MM.1S (cell line): Measurements from ENCODE around the gene VPS35L.

Experiments used
- EZH2phosphoT487 ChIP-seq: fragments of 300-600 bp; sonication (generic); IDR thresholded peaks from 2 replicates; pipeline ENCODE4 v1.6.1; 2018; ENCODE audit warnings: antibody characterized with exemption, low read length
- TF ChIP-seq, protein P1 (sequence below): fragments of 300-600 bp; sonication (generic); IDR thresholded peaks from 2 replicates; pipeline ENCODE4 v1.5.1; 2016; ENCODE audit warnings: antibody characterized with exemption, low read length, mixed read lengths

DNA sequence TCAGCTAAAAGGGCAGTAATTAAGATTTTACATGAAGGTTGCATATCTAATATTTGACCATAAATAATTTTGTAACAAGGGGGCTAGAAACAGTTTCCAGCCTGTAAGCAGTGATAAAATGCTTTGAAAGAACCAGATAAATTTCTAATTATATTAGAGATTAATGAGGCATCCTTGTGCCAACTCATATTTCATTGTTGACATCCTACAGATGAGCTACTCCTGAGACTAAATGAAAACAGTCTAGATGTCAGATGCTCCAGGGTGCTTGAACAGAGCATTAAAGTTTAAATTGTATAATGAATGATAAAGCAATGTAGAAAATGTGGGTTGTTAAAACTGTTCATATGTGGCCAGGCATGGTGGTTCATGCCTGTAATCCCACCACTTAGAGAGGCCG, 185.9 kb downstream of the VPS35L start:
- TF ChIP-seq, protein P1, sequence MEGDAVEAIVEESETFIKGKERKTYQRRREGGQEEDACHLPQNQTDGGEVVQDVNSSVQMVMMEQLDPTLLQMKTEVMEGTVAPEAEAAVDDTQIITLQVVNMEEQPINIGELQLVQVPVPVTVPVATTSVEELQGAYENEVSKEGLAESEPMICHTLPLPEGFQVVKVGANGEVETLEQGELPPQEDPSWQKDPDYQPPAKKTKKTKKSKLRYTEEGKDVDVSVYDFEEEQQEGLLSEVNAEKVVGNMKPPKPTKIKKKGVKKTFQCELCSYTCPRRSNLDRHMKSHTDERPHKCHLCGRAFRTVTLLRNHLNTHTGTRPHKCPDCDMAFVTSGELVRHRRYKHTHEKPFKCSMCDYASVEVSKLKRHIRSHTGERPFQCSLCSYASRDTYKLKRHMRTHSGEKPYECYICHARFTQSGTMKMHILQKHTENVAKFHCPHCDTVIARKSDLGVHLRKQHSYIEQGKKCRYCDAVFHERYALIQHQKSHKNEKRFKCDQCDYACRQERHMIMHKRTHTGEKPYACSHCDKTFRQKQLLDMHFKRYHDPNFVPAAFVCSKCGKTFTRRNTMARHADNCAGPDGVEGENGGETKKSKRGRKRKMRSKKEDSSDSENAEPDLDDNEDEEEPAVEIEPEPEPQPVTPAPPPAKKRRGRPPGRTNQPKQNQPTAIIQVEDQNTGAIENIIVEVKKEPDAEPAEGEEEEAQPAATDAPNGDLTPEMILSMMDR, result no peak
- no peak for TF ChIP-seq EZH2phosphoT487
